Karpas-422 (cell line): ENCODE data around the gene DAG1. TPM values are rescaled to one million over a fixed set of nuclear protein-coding genes. Genes with fewer than 3 reads are reported as not detected.

Source experiments
- DNase-seq: peaks from one replicate; pipeline ENCODE4 v3.0.0-alpha.2; 2015
- H2AFZ ChIP-seq: fragments of 200-600 bp; sonication (generic); 2 replicates; pipeline ENCODE4 v1.6.1; 2014; ENCODE audit warnings: antibody characterized with exemption, low read length, mixed read lengths
- H3K27ac ChIP-seq: fragments of 200-600 bp; sonication (generic); 2 replicates; pipeline ENCODE4 v1.5.1; 2014; ENCODE audit warnings: mild to moderate bottlenecking, low read length, moderate library complexity
- H3K27me3 ChIP-seq: fragments of 200-600 bp; sonication (generic); 2 replicates; pipeline ENCODE4 v1.6.1; 2014; ENCODE audit warnings: low read length, mixed read lengths
- H3K36me3 ChIP-seq: fragments of 200-600 bp; sonication (generic); 2 replicates; pipeline ENCODE4 v1.6.1; 2014; ENCODE audit warnings: low read length, mixed read lengths; ENCODE audit not compliant: insufficient read depth
- H3K4me1 ChIP-seq: fragments of 200-600 bp; sonication (generic); 2 replicates; pipeline ENCODE4 v1.6.1; 2014; ENCODE audit warnings: mild to moderate bottlenecking, low read length, mixed read lengths
- H3K4me2 ChIP-seq: fragments of 200-600 bp; sonication (generic); 2 replicates; pipeline ENCODE4 v1.6.1; 2014; ENCODE audit warnings: low read length, low read depth, mild to moderate bottlenecking; ENCODE audit not compliant: poor library complexity, severe bottlenecking
- H3K4me3 ChIP-seq: fragments of 200-600 bp; sonication (generic); 2 replicates; pipeline ENCODE4 v1.5.1; 2014; ENCODE audit warnings: mild to moderate bottlenecking, antibody characterized with exemption, low read length, mixed read lengths
- H3K79me2 ChIP-seq: fragments of 200-600 bp; sonication (generic); 2 replicates; pipeline ENCODE4 v1.6.1; 2014; ENCODE audit warnings: mild to moderate bottlenecking, low read length, mixed read lengths
- H3K9ac ChIP-seq: fragments of 200-600 bp; sonication (generic); 2 replicates; pipeline ENCODE4 v1.6.0; 2014; ENCODE audit warnings: low read length
- H3K9me2 ChIP-seq: fragments of 200-600 bp; sonication (generic), shearing (Covaris generic); replicated peaks from 2 replicates; pipeline ENCODE4 v1.6.0; 2014; ENCODE audit warnings: mild to moderate bottlenecking, low read length, moderate library complexity; ENCODE audit not compliant: insufficient read depth
- H3K9me3 ChIP-seq: fragments of 300-700, 200-600 bp; sonication (generic); 2 replicates; pipeline ENCODE4 v1.6.1; 2014; ENCODE audit warnings: low read length, mixed read lengths
- H4K20me1 ChIP-seq: fragments of 200-600 bp; sonication (generic); 2 replicates; pipeline ENCODE4 v1.6.1; 2014; ENCODE audit warnings: mild to moderate bottlenecking, antibody characterized with exemption, low read length, low read depth; ENCODE audit not compliant: insufficient read depth
- total RNA-seq: library from RNA; depleted of rRNA; stranded (reverse); fragments of >200 nt; shearing (Covaris generic); gene quantifications from 2 replicates; pipeline ENCODE4 v1.2.3, GENCODE V29; 2014; ENCODE audit warnings: low replicate concordance; rRNA removed

DAG1 gene
- 11.3 and 19.1 TPM in 2 replicates for total RNA-seq

DNA sequence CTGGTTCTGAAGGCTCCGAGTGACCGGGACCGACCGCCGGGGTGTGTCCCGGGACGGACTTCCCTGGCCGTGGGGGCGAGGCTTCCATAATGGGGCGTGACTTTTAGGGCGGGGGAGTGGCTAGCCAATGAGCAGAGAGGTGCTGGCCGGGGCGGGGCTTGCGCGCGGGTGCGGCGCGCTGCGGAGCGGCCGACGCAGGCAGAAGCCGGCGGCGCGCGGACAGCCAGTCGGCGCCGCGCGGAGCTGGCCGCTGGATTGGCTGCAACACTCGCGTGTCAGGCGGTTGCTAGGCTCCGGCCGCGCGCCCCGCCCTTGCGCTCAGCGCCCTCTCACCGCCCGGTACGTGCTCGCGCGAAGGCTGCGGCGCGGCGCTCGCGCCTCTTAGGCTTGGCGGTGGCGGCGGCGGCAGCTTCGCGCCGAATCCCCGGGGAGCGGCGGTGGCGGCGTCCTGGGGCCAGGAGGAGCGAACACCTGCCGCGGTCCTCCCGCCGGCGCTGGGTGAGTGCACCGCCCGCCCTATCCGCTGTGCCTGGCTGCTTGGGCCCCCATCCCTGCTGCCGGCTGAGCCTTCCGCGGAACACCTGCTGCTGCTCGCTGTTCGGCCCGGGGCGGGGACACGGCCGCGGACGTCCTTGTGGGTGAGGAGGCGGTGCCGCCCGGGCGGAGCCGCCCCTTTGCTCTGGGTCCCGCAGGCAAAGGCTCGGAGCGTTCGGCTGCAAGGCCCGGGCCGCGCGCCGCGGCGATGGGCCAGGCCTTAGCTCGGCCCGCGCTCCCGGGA, at the start of gene DAG1:
Gene DAG1 (plus strand): TSS at position 332 of the 778 bp plus-strand sequence. CDS start 40,268 bp downstream, outside the sequence.
- no peaks in the 10 kb centered on the region for H3K9me2 ChIP-seq
- peak within 1 kb of the TSS; percentile 80 for H3K27ac ChIP-seq
- H3K4me2 ChIP-seq = peak within 1 kb of the TSS; percentile 98
- peaks cover 32% of the 10 kb centered on the region for H3K79me2 ChIP-seq
- H3K27me3 ChIP-seq = no peaks in the 10 kb centered on the region
- 0 out of 2 replicates have a peak, but pooled peaks cover 3% of the 10 kb centered on the region for H3K36me3 ChIP-seq
- no peaks in the 10 kb centered on the region for H3K9me3 ChIP-seq
- H4K20me1 ChIP-seq = no peaks in the 10 kb centered on the region
- peak within 1 kb of the TSS; percentile 99 for H2AFZ ChIP-seq
- H3K9ac ChIP-seq = peak within 1 kb of the TSS; percentile 89
- peak; percentile 98 for DNase-seq
- H3K4me1 ChIP-seq = peaks cover 23% of the 10 kb centered on the region
- peak within 1 kb of the TSS; percentile 97 for H3K4me3 ChIP-seq

DNA sequence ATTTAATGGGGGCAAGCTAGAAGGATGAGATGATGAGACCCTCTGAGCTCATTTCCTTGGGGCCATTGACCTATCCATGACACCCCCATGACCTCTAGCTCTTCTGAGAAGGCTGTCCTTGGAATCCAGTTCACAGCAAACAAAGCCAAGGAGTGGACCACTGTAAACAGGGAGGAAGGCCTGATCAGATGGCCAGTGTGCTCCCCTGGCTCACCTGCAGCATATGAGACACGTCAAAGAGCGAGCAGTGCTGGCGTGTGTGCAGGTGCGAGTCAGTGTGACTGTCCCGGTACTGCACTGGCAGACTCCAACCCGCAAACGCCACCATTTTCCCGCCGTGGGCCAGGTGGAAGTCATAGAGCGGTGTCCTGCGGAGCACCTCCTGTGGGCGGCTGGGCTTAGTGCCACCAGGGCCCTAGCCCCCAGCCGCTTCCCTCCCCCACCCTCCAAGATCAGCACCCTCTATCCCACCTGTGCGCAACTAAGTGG, 48.1 kb upstream of the DAG1 start:
- Histone ChIP-seq H4K20me1 (no peaks in the 10 kb centered on the region), H3K9ac (no peak overlapping the region), H2AFZ (no peak overlapping the region), H3K4me2 (no peak overlapping the region), H3K4me1 (peaks cover under 1% of the 10 kb centered on the region), H3K4me3 (no peak overlapping the region), H3K79me2 (no peaks in the 10 kb centered on the region), H3K27ac (no peak overlapping the region), H3K9me3 (no peaks in the 10 kb centered on the region), H3K27me3 (no peaks in the 10 kb centered on the region), H3K9me2 (no peaks in the 10 kb centered on the region), H3K36me3 (no peaks in the 10 kb centered on the region)
- DNase-seq = no peak

DNA sequence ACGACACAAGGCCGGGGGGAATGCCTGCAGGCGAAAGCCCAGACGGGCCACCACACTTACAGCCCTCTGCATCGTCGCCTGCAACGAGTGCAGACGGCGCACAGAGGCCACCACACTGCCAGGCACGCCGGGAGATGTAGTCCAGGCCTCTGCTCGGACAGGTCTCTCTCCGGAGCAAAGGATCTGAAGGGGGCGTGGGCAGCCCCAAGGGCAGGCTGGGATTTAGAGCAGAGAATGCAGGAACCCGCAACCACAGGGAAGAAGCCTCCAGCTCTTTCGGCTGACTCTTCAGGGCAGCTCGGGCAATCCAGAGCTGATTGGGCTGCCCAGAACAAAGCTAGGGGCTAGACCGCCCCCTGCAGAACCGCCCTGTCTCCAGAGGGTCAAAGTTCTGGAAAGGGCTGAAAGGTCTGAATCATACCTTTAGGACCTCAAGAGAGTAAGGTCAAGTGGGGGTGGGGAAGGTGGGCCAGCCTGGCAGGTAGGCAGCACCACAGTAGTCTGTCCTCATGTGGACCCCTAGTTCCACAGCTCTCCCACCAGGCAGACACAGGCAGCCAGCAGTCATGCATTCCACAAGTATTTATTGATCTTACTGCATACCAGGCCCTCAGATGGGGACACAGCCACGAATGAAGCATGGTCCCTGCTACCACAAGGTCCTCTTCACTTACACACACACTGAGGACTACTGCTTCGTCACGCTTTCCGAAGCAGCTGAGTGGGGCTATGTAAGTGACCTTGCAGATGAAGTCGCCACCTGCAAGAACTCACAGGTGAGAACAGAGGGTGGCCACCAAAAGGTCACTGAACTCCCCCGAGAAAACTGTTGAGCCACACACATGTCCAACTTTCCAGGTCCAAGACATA, 47.5 kb upstream of the DAG1 start, which contains the start of gene AMT:
Gene AMT (minus strand): TSS at position 95 of the 870 bp plus-strand sequence. CDS start 23 bp downstream, at position 72.
- H3K9me2 ChIP-seq = no peaks in the 10 kb centered on the region
- no peaks in the 10 kb centered on the region for H3K27me3 ChIP-seq
- DNase-seq = no peak
- H4K20me1 ChIP-seq = no peaks in the 10 kb centered on the region
- no peak within 1 kb of the TSS for H3K4me3 ChIP-seq
- no peak within 1 kb of the TSS for H3K4me2 ChIP-seq
- no peak within 1 kb of the TSS for H3K27ac ChIP-seq
- H3K9ac ChIP-seq = no peak within 1 kb of the TSS
- H3K36me3 ChIP-seq = no peaks in the 10 kb centered on the region
- H2AFZ ChIP-seq = no peak within 1 kb of the TSS
- H3K4me1 ChIP-seq = no peaks in the 10 kb centered on the region
- no peaks in the 10 kb centered on the region for H3K9me3 ChIP-seq
- no peaks in the 10 kb centered on the region; the same call in 1 of the 2 replicates for H3K79me2 ChIP-seq

DNA sequence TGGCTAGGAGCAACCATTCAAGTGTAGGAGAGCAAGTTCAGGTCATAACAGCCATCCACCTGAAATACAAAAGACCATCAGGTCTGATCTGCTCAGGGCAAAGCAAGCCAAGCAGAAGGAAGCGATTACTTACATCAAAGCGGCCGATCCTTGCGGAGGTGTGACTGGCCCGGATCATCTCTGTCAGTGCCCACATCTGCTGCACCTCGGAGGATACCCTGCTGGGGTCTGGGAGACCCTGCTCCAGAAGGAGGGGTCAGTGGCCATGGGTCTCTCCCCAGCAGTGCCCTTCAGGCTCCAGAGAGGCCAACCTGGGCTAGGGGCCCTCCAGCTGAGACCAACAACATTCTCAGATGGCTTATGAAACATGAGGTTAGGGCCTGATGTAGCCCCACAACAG, 45.3 kb upstream of the DAG1 start:
- Histone ChIP-seq H3K9ac (no peak overlapping the region), H3K4me2 (no peak overlapping the region), H3K27ac (no peak overlapping the region), H3K4me1 (peaks cover 12% of the 10 kb centered on the region), H3K4me3 (no peak overlapping the region), H3K79me2 (peaks cover 5% of the 10 kb centered on the region; the same call in 1 of the 2 replicates), H3K36me3 (no peaks in the 10 kb centered on the region), H3K27me3 (no peaks in the 10 kb centered on the region), H2AFZ (no peak overlapping the region), H3K9me2 (no peaks in the 10 kb centered on the region), H4K20me1 (no peaks in the 10 kb centered on the region), H3K9me3 (no peaks in the 10 kb centered on the region)
- no peak for DNase-seq

DNA sequence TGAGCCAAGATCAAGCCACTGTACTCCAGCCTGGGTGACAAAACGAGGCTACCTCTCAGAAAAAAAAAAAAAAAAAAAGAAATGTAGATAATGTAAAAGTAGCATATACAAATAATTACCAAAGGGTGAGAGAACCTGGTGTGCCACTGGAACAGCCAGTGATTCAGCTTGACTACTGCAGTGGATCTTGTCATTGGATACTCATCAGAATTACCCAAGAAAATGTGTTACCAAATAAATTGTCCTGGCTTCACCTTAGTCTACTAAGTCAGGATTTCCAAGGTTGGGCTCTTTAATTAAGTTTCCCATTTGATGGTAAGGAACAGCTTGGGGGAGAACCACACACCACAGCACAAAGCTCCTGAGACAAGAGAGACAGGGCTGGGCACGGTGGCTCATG, 42.5 kb upstream of the DAG1 start:
- no peaks in the 10 kb centered on the region for H3K9me3 ChIP-seq
- no peak overlapping the region for H2AFZ ChIP-seq
- no peak overlapping the region for H3K4me2 ChIP-seq
- H3K9me2 ChIP-seq = no peaks in the 10 kb centered on the region
- H3K27me3 ChIP-seq = no peaks in the 10 kb centered on the region
- no peak overlapping the region for H3K9ac ChIP-seq
- peaks cover 5% of the 10 kb centered on the region; the same call in 1 of the 2 replicates for H3K79me2 ChIP-seq
- H4K20me1 ChIP-seq = no peaks in the 10 kb centered on the region
- peaks cover 15% of the 10 kb centered on the region for H3K4me1 ChIP-seq
- H3K27ac ChIP-seq = no peak overlapping the region
- DNase-seq = no peak
- H3K36me3 ChIP-seq = no peaks in the 10 kb centered on the region
- H3K4me3 ChIP-seq = no peak overlapping the region

DNA sequence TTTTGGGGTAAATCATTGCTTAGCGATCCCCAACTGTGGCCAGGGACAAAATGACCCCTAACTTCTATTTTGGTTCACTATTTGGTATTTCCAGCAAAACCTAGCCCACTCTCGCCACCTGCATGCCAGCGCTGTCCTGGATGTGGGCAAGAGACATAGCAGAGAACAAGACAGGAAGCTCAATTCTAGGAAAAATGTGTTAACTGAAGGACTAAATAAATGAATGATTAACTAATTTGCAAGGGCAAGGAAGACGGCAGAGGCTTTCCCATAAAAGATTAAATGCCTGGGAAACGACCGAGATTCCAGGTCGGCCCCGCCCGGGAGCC, 41.4 kb upstream of the DAG1 start:
- Histone ChIP-seq H3K27me3 (no peaks in the 10 kb centered on the region), H4K20me1 (no peaks in the 10 kb centered on the region), H3K4me2 (peak overlapping the region; percentile 83), H3K4me3 (peak overlapping the region; percentile 74), H3K79me2 (peaks cover 5% of the 10 kb centered on the region; the same call in 1 of the 2 replicates), H3K4me1 (peaks cover 15% of the 10 kb centered on the region), H3K36me3 (no peaks in the 10 kb centered on the region), H3K9me2 (no peaks in the 10 kb centered on the region), H2AFZ (peak overlapping the region; percentile 75; the same call in 1 of the 2 replicates), H3K9me3 (no peaks in the 10 kb centered on the region), H3K9ac (peak overlapping the region; percentile 73), H3K27ac (peak overlapping the region; percentile 83; the same call in 1 of the 2 replicates)
- peak; percentile 55 for DNase-seq

DNA sequence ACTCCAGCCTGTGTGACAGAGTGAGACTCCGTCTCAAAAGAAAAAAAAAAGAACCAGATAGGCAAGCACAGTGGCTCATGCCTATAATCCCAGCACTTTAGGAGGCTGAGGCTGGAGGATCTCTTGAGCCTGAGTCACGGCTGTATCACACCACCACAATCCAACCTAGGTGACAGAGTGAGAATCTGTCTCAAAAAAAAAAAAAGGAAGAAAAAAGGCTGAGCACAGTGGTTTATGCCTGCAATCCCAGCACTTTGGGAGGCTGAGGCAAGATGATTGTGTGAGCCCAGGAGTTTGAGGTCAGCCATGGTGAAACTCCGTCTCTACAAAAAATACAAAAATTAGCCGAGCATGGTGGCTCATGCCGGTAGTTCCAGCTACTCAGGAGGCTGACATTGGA, 35.3 kb upstream of the DAG1 start:
- Histone ChIP-seq H3K9me3 (no peaks in the 10 kb centered on the region), H3K4me2 (no peak overlapping the region), H3K4me1 (peaks cover 4% of the 10 kb centered on the region), H3K36me3 (no peaks in the 10 kb centered on the region), H3K4me3 (no peak overlapping the region), H2AFZ (no peak overlapping the region), H3K27me3 (no peaks in the 10 kb centered on the region), H4K20me1 (no peaks in the 10 kb centered on the region), H3K9ac (no peak overlapping the region), H3K27ac (no peak overlapping the region), H3K9me2 (no peaks in the 10 kb centered on the region), H3K79me2 (no peaks in the 10 kb centered on the region)
- DNase-seq = no peak

DNA sequence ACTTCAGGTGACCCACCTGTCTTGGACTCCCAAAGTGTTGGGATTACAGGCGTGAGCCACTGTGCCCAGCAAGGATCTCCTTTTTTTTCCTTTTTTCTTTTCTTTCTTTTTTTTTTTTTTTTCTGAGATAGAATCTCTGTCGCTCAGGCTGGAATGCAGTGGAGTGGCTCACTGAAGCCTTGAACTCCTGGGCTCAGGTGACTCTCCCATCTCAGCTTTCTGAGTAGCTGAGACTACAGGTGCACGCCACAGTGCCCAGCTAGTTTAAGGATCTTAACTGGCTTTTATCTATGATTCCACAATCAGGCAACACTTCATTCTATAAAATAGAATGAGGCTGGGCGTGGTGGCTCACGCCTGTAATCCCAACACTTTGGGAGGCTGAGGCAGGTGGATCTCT, 24.7 kb upstream of the DAG1 start:
- Histone ChIP-seq H3K4me3 (no peak overlapping the region), H3K9ac (no peak overlapping the region), H3K4me1 (peaks cover 16% of the 10 kb centered on the region), H3K27ac (no peak overlapping the region), H3K27me3 (no peaks in the 10 kb centered on the region), H3K9me2 (no peaks in the 10 kb centered on the region), H3K36me3 (no peaks in the 10 kb centered on the region), H3K79me2 (no peaks in the 10 kb centered on the region), H3K9me3 (no peaks in the 10 kb centered on the region), H3K4me2 (no peak overlapping the region), H2AFZ (no peak overlapping the region), H4K20me1 (no peaks in the 10 kb centered on the region)
- no peak for DNase-seq
